ENCODE data around the gene MGLL. TPM values are rescaled to one million over a fixed set of nuclear protein-coding genes. Genes with fewer than 3 reads are reported as not detected.

The MGLL gene
- total RNA-seq, 6 experiments from 2014 or later = 97.0 to 168 (median 115) TPM

GRCh38 chr3:127694467-127695215, 127.7 kb downstream of the MGLL start:
- H3K9me3 ChIP-seq = no peaks in the 10 kb centered on the region
- H3K4me1 ChIP-seq = peaks cover 0 to 30% (median 12%) of the 10 kb centered on the region in 4 donors
- no peak overlapping the region for H3K27ac ChIP-seq
- no peaks in the 10 kb centered on the region for H3K27me3 ChIP-seq
- WGBS (ENCODE audit: insufficient coverage, low coverage, low lambda C conversion rate, missing lambda C conversion rate) = 41% methylated on average over 6 of the region's 17 CpGs
- TF ChIP-seq CTCF (IDR thresholded peaks at IDR 0.05) (peak; percentile 27 to 61 (median 46)), POLR2A (IDR thresholded peaks at IDR 0.05) (no peak)
- intact Hi-C loops (cut with DNase I) = loop anchor here in 1 of 2 donors (10.0 kb wide), 1 partner anchor 140 kb away; no protein-coding TSS in a partner anchor
- peak; percentile 76 to 89 (median 85) for DNase-seq
- H3K4me3 ChIP-seq = no peak overlapping the region
- peaks cover 0 to 17% (median 8%) of the 10 kb centered on the region in 4 donors for H3K36me3 ChIP-seq
- peak; percentile 44 to 73 (median 71) for ATAC-seq

GRCh38 chr3:127693336-127693843, 128.9 kb downstream of the MGLL start:
- WGBS (ENCODE audit: insufficient coverage, low coverage, low lambda C conversion rate, missing lambda C conversion rate) = 87% methylated on average over 6 of the region's 7 CpGs
- Histone ChIP-seq H3K36me3 (peaks cover 0 to 17% (median 8%) of the 10 kb centered on the region in 4 donors), H3K4me1 (peaks cover 0 to 18% (median 11%) of the 10 kb centered on the region in 4 donors), H3K27ac (no peak overlapping the region), H3K27me3 (no peaks in the 10 kb centered on the region), H3K4me3 (no peak overlapping the region), H3K9me3 (no peaks in the 10 kb centered on the region)
- DNase-seq (peak in 1 of 3 donors; percentile 11), ATAC-seq (no peak)
- TF ChIP-seq POLR2A (IDR thresholded peaks at IDR 0.05) (no peak), CTCF (IDR thresholded peaks at IDR 0.05) (no peak)
- intact Hi-C loops (cut with DNase I) = loop anchor here in 1 of 2 donors (10.0 kb wide), 1 partner anchor 141 kb away; no protein-coding TSS in a partner anchor

GRCh38 chr3:127692501-127693335, 129.6 kb downstream of the MGLL start:
- H3K36me3 ChIP-seq = peaks cover 0 to 17% (median 8%) of the 10 kb centered on the region in 4 donors
- ATAC-seq (no peak), DNase-seq (peak in 2 of 3 donors; percentile 6 to 49)
- intact Hi-C loops (cut with DNase I) = loop anchor here in 1 of 2 donors (10.0 kb wide), 1 partner anchor 142 kb away; no protein-coding TSS in a partner anchor
- TF ChIP-seq POLR2A (IDR thresholded peaks at IDR 0.05) (no peak), CTCF (IDR thresholded peaks at IDR 0.05) (no peak)
- no peaks in the 10 kb centered on the region for H3K27me3 ChIP-seq
- peaks cover 0 to 12% (median 7%) of the 10 kb centered on the region in 4 donors for H3K4me1 ChIP-seq
- WGBS (ENCODE audit: insufficient coverage, low coverage, low lambda C conversion rate, missing lambda C conversion rate) = 90% methylated on average over 15 of the region's 21 CpGs
- no peaks in the 10 kb centered on the region for H3K9me3 ChIP-seq
- no peak overlapping the region for H3K4me3 ChIP-seq
- no peak overlapping the region for H3K27ac ChIP-seq

- intact Hi-C loops (cut with DNase I) = loop anchor here in 1 of 2 donors (10.0 kb wide), 1 partner anchor 143 kb away; no protein-coding TSS in a partner anchor
Measured at GRCh38 chr3:127691974-127692373, 130.3 kb downstream of the MGLL start.

More at GRCh38 chr3:127691974-127692373, 130.3 kb downstream of the MGLL start:
- H3K27me3 ChIP-seq = no peaks in the 10 kb centered on the region
- peaks cover 0 to 4% (median 2%) of the 10 kb centered on the region in 4 donors for H3K4me1 ChIP-seq
- no peak overlapping the region for H3K27ac ChIP-seq
- H3K9me3 ChIP-seq = no peaks in the 10 kb centered on the region
- no peak for TF ChIP-seq POLR2A (IDR thresholded peaks at IDR 0.05)
- WGBS (ENCODE audit: insufficient coverage, low coverage, low lambda C conversion rate, missing lambda C conversion rate) = 90% methylated on average over 2 of the region's 6 CpGs
- H3K36me3 ChIP-seq = peaks cover 0 to 17% (median 8%) of the 10 kb centered on the region in 4 donors
- ATAC-seq = no peak
- H3K4me3 ChIP-seq = no peak overlapping the region
- peak in 1 of 3 donors; percentile 35 for DNase-seq

All from right lobe of liver (tissue), 6 donors.